WTC11 (cell line): ENCODE data around the gene SMYD3. TPM values are rescaled to one million over a fixed set of nuclear protein-coding genes. Genes with fewer than 3 reads are reported as not detected.

Source experiments
- ATAC-seq: fragments of 200-7000 bp; cut with Tn5 transposase; 2 replicates; pipeline ENCODE4 v1.10.0; 2021; ENCODE audit warnings: mild to moderate bottlenecking, moderate library complexity
- CTCF ChIA-PET: fragments of 300-600 bp; sonication (Branson Sonifier 250); formaldehyde crosslinking; loops from one replicate; lab custom pipeline; 2021; ENCODE audit warnings: antibody characterized with exemption; lab: Charles Lee
- POLR2A ChIA-PET: fragments of 350-600 bp; sonication (Branson Sonifier 250); formaldehyde crosslinking; loops from one replicate; lab custom pipeline; 2021; ENCODE audit warnings: antibody characterized with exemption; lab: Charles Lee
- DNase-seq: peaks from one replicate; pipeline ENCODE4 v3.0.0; 2021; ENCODE audit warnings: low spot score
- H3K27ac Mint-ChIP-seq: 2 replicates; pipeline ENCODE4 v1.8.0; 2021; ENCODE audit warnings: mixed read lengths
- H3K27me3 Mint-ChIP-seq: 2 replicates; pipeline ENCODE4 v1.8.0; 2021; ENCODE audit warnings: low read depth, mild to moderate bottlenecking, moderate library complexity, mixed read lengths
- H3K36me3 Mint-ChIP-seq: 2 replicates; pipeline ENCODE4 v1.8.0; 2021; ENCODE audit warnings: mixed read lengths
- H3K4me1 Mint-ChIP-seq: 2 replicates; pipeline ENCODE4 v1.8.0; 2022; ENCODE audit warnings: mixed read lengths
- H3K4me3 Mint-ChIP-seq: 2 replicates; pipeline ENCODE4 v1.8.0; 2021; ENCODE audit warnings: mild to moderate bottlenecking, moderate library complexity, mixed read lengths
- H3K9me3 Mint-ChIP-seq: 2 replicates; pipeline ENCODE4 v1.8.0; 2021; ENCODE audit warnings: mixed read lengths
- AFF4 ChIP-seq: sonication (generic); formaldehyde crosslinking; IDR thresholded peaks from 2 replicates; pipeline ENCODE4 v1.8.1; 2023; ENCODE audit warnings: mild to moderate bottlenecking, missing genetic modification reagents, borderline replicate concordance
- ATF1 ChIP-seq: sonication (generic); formaldehyde crosslinking; IDR thresholded peaks from 2 replicates; pipeline ENCODE4 v1.8.1; 2023; ENCODE audit warnings: mild to moderate bottlenecking, moderate library complexity, missing genetic modification reagents
- ATF2 ChIP-seq: sonication (generic); formaldehyde crosslinking; IDR thresholded peaks from 2 replicates; pipeline ENCODE4 v1.8.1; 2022; ENCODE audit warnings: low read depth, missing genetic modification reagents, borderline replicate concordance
- E2F5 ChIP-seq: sonication (generic); formaldehyde crosslinking; IDR thresholded peaks from 2 replicates; pipeline ENCODE4 v1.8.1; 2022; ENCODE audit warnings: mild to moderate bottlenecking, moderate library complexity, missing genetic modification reagents
- ELF4 ChIP-seq: sonication (generic); formaldehyde crosslinking; IDR thresholded peaks from 2 replicates; pipeline ENCODE4 v1.8.1; 2022; ENCODE audit warnings: low read depth, mild to moderate bottlenecking, moderate library complexity, missing genetic modification reagents
- EMX1 ChIP-seq: fragments of 250-450 bp; sonication (Bioruptor Pico); IDR thresholded peaks from 2 replicates; pipeline ENCODE4 v1.8.0; 2021; ENCODE audit warnings: mild to moderate bottlenecking
- GTF2I ChIP-seq: fragments of 250-450 bp; sonication (Bioruptor Pico); conservative IDR thresholded peaks from 2 replicates; pipeline ENCODE4 v1.4.0; 2021; ENCODE audit warnings: mild to moderate bottlenecking
- IRF1 ChIP-seq: sonication (generic); formaldehyde crosslinking; IDR thresholded peaks from 2 replicates; pipeline ENCODE4 v1.8.0; 2023; ENCODE audit warnings: missing genetic modification reagents
- NFYB ChIP-seq: sonication (generic); formaldehyde crosslinking; conservative IDR thresholded peaks from 2 replicates; pipeline ENCODE4 v1.8.0; 2022; ENCODE audit warnings: low read depth, missing genetic modification reagents
- NR3C1 ChIP-seq: sonication (generic); formaldehyde crosslinking; conservative IDR thresholded peaks from 2 replicates; pipeline ENCODE4 v1.8.1; 2023; ENCODE audit warnings: low read depth, mild to moderate bottlenecking, missing genetic modification reagents
- RELA ChIP-seq: sonication (generic); formaldehyde crosslinking; IDR thresholded peaks from 2 replicates; pipeline ENCODE4 v1.8.1; 2022; ENCODE audit warnings: missing genetic modification reagents, mild to moderate bottlenecking, borderline replicate concordance
- SMAD4 ChIP-seq: sonication (generic); formaldehyde crosslinking; IDR thresholded peaks from 2 replicates; pipeline ENCODE4 v1.8.0; 2022; ENCODE audit warnings: mild to moderate bottlenecking, missing genetic modification reagents
- SP1 ChIP-seq: sonication (generic); formaldehyde crosslinking; conservative IDR thresholded peaks from 2 replicates; pipeline ENCODE4 v1.8.1; 2022; ENCODE audit warnings: missing genetic modification reagents
- ZNF219 ChIP-seq: sonication (generic); formaldehyde crosslinking; IDR thresholded peaks from 2 replicates; pipeline ENCODE4 v1.8.0; 2023; ENCODE audit warnings: missing genetic modification reagents, mild to moderate bottlenecking, borderline replicate concordance
- ZNF263 ChIP-seq: sonication (generic); formaldehyde crosslinking; IDR thresholded peaks from 2 replicates; pipeline ENCODE4 v1.8.1; 2022; ENCODE audit warnings: low read depth, mild to moderate bottlenecking, moderate library complexity, missing genetic modification reagents
- ZNF281 ChIP-seq: sonication (generic); formaldehyde crosslinking; IDR thresholded peaks from 2 replicates; pipeline ENCODE4 v1.8.0; 2023; ENCODE audit warnings: mild to moderate bottlenecking, missing genetic modification reagents
- ZNF423 ChIP-seq: fragments of 250-450 bp; sonication (Bioruptor Pico); IDR thresholded peaks from 2 replicates; pipeline ENCODE4 v2.1.2; 2022; ENCODE audit warnings: mild to moderate bottlenecking, moderate library complexity
- ZNF512 ChIP-seq: sonication (generic); formaldehyde crosslinking; IDR thresholded peaks from 2 replicates; pipeline ENCODE4 v1.8.1; 2022; ENCODE audit warnings: missing genetic modification reagents, borderline replicate concordance
- ZNF671 ChIP-seq: fragments of 250-450 bp; sonication (Bioruptor Pico); IDR thresholded peaks from 2 replicates; pipeline ENCODE4 v1.8.0; 2021; ENCODE audit warnings: mild to moderate bottlenecking
- total RNA-seq: library from RNA; stranded (reverse); gene quantifications from 3 replicates; pipeline ENCODE4 v1.2.3, GENCODE V29; 2021
- TF ChIP-seq, protein P1 (sequence below): sonication (generic); formaldehyde crosslinking; IDR thresholded peaks from 2 replicates; pipeline ENCODE4 v1.8.1; 2023; ENCODE audit warnings: mild to moderate bottlenecking, missing genetic modification reagents, moderate library complexity

SMYD3 gene
- total RNA-seq, 1 experiment from 2014 or later: 21.4 TPM

DNA sequence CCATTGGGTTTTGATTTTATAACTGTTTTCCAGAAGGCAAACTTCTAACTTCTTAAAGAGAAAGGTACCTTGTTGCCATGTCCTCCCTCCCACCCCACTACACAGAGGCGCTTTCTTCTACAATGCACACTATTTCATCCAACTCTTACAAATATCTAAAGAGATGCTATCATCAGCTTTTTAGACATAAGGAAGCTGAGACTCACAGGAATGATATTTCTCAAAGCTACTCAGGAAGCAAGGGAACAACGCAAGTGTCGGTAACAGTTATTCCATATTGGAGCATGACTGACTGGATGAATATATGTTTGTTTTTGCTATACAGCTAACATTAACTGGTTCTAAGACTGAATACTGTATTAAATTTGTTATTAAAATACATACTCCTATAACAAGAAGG is 318.0 kb downstream of the SMYD3 start (continued):
- no peak for TF ChIP-seq ZNF512 (CRISPR knock-in tag)
- no peak for TF ChIP-seq NR3C1
- TF ChIP-seq, protein P1, sequence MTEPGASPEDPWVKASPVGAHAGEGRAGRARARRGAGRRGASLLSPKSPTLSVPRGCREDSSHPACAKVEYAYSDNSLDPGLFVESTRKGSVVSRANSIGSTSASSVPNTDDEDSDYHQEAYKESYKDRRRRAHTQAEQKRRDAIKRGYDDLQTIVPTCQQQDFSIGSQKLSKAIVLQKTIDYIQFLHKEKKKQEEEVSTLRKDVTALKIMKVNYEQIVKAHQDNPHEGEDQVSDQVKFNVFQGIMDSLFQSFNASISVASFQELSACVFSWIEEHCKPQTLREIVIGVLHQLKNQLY (CRISPR knock-in tag): no peak
- no peak for TF ChIP-seq SP1 (CRISPR knock-in tag)
- no peak for TF ChIP-seq ELF4 (CRISPR knock-in tag)
- TF ChIP-seq ZNF263 (CRISPR knock-in tag): no peak
- no peak for TF ChIP-seq RELA (CRISPR knock-in tag)
- no peak for TF ChIP-seq GTF2I (CRISPR knock-in tag)
- no peak for TF ChIP-seq ATF2

DNA sequence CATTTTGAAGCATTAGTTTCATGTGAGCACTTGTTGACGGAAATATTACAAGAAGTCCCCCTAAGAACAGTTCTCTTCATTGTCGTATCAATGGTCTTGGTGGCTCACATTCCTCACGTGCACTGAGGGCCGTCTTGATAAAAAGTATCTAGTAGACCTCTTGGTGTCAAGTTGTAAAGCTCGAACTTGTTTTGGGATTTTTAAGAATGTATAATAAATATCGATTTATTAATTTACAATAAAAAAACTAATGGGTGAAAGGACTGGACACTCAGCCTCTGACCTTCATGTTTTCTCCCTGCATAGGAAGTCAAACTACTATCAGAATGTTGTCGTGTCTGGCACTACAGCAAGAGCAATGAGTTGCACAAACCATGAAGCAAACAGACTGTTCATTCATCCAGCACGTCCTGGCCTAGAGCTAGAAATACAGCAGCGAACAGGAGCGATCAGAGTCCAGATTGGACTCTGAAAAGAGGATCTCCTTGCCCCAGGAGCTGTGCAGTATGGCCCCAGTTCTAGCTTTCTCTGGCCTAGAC is 319.2 kb downstream of the SMYD3 start:
- ChIA-PET CTCF (interaction anchor here (1.2 kb wide), 1 partner anchor 299 kb away, joined by 3 read pairs; no protein-coding TSS in a partner anchor), POLR2A (no interaction called here)
- no peak overlapping the region for H3K4me3 Mint-ChIP-seq
- H3K36me3 Mint-ChIP-seq: no peaks in the 10 kb centered on the region
- peaks cover 8% of the 10 kb centered on the region for H3K4me1 Mint-ChIP-seq
- DNase-seq (no peak), ATAC-seq (no peak)
- H3K9me3 Mint-ChIP-seq: no peaks in the 10 kb centered on the region
- no peaks in the 10 kb centered on the region for H3K27me3 Mint-ChIP-seq
- no peak overlapping the region for H3K27ac Mint-ChIP-seq
- TF ChIP-seq IRF1 (CRISPR knock-in tag) (no peak), ELF4 (CRISPR knock-in tag) (no peak), ZNF423 (CRISPR knock-in tag) (no peak), NFYB (CRISPR knock-in tag) (no peak), ZNF281 (no peak), ZNF671 (CRISPR knock-in tag) (no peak), ZNF219 (CRISPR knock-in tag) (no peak), ATF1 (CRISPR knock-in tag) (no peak), SP1 (CRISPR knock-in tag) (no peak), AFF4 (CRISPR knock-in tag) (no peak), ATF2 (no peak), E2F5 (CRISPR knock-in tag) (no peak), EMX1 (CRISPR knock-in tag) (no peak), SMAD4 (CRISPR knock-in tag) (no peak)
- TF ChIP-seq, all 79 proteins: peak for 0
